Activated naive CD4-positive, alpha-beta T cell treated with anti-CD3 and anti-CD28 coated beads, Interleukin-2, amount 50 U/mL, for 16 hours (primary cell): ENCODE data around the gene SLC35F3.

Experiments
- DNase-seq: peaks from one replicate; pipeline ENCODE4 v3.0.0-alpha.2; 2020

Gene SLC35F3

GRCh38 chr1:234330843-234331215 lies 426.4 kb downstream of the SLC35F3 start:
- DNase-seq: no peak

GRCh38 chr1:234331507-234331906 lies 427.0 kb downstream of the SLC35F3 start:
- DNase-seq: no peak

- DNase-seq: no peak
These were observed 431.9 kb downstream of the SLC35F3 start for GRCh38 chr1:234336359-234336758.

GRCh38 chr1:234337233-234337632 lies 432.8 kb downstream of the SLC35F3 start:
- no peak for DNase-seq

GRCh38 chr1:234340528-234340927 lies 436.1 kb downstream of the SLC35F3 start:
- DNase-seq: no peak

- DNase-seq: no peak
These were observed 438.3 kb downstream of the SLC35F3 start for GRCh38 chr1:234342774-234343173.

- DNase-seq: no peak
These were observed 440.8 kb downstream of the SLC35F3 start for GRCh38 chr1:234345237-234345636.

- DNase-seq: no peak
These were observed 444.5 kb downstream of the SLC35F3 start for GRCh38 chr1:234348964-234349363.

- no peak for DNase-seq
These were observed 451.5 kb downstream of the SLC35F3 start for GRCh38 chr1:234355782-234356510.

GRCh38 chr1:234356615-234357269 lies 452.3 kb downstream of the SLC35F3 start:
- DNase-seq: peak; percentile 65

- DNase-seq: no peak
These were observed 453.4 kb downstream of the SLC35F3 start for GRCh38 chr1:234357831-234358230.

- no peak for DNase-seq
These were observed 456.7 kb downstream of the SLC35F3 start for GRCh38 chr1:234361102-234361603.

- DNase-seq: no peak
These were observed 458.1 kb downstream of the SLC35F3 start for GRCh38 chr1:234362558-234362957.

- DNase-seq: peak; percentile 23
These were observed 464.0 kb downstream of the SLC35F3 start for GRCh38 chr1:234368320-234369032.

GRCh38 chr1:234369033-234369430 lies 464.6 kb downstream of the SLC35F3 start:
- DNase-seq: no peak

GRCh38 chr1:234369784-234370183 lies 465.3 kb downstream of the SLC35F3 start:
- DNase-seq: no peak

- DNase-seq: no peak
These were observed 466.9 kb downstream of the SLC35F3 start for GRCh38 chr1:234371414-234371813.

GRCh38 chr1:234372011-234372757 lies 467.7 kb downstream of the SLC35F3 start:
- no peak for DNase-seq

GRCh38 chr1:234373064-234373958 lies 468.8 kb downstream of the SLC35F3 start, which contains the start of gene COA6:
TSS of gene COA6 (plus strand) at chr1:234373456. CDS start at chr1:234373467, 11 bp downstream.
- peak; percentile 93 for DNase-seq

- no peak for DNase-seq
These were observed 469.4 kb downstream of the SLC35F3 start for GRCh38 chr1:234373959-234374254.
